ENCODE data around the gene ASXL1. TPM values are rescaled to one million over a fixed set of nuclear protein-coding genes. Genes with fewer than 3 reads are reported as not detected.

The ASXL1 gene
- total RNA-seq, 1 experiment from 2014 or later = 52.2 TPM

- DNase-seq (ENCODE audit: low read depth, low spot score) = no peak
- no peaks in the 10 kb centered on the region for H3K9me2 ChIP-seq (ENCODE audit: insufficient read depth)
- no TSS peak for BruUV-seq (replicated peaks)
- RAD21 ChIA-PET (ENCODE audit: low non-redundant PET in 1 of 2, low total read pairs in 2 of 2, uncharacterized antibody in 2 of 2, unreplicated experiment in 2 of 2) = interaction anchor here in 1 of 2 experiments (0.6 kb wide), 1 partner anchor 291 kb away, joined by 4 read pairs; no protein-coding TSS in a partner anchor
- H3K9ac ChIP-seq (ENCODE audit: low read length) = peak overlapping the region; percentile 58
- H3K36me3 ChIP-seq (ENCODE audit: control insufficient read depth in 1 of 2, insufficient read depth in 2 of 2, low read length in 2 of 2) = no peaks in the 10 kb centered on the region
- H3K27me3 ChIP-seq (ENCODE audit: insufficient read depth, low read length) = no peaks in the 10 kb centered on the region
- no peaks in the 10 kb centered on the region for H4K20me1 ChIP-seq (ENCODE audit: insufficient read depth)
- intact Hi-C loops (cut with micrococcal nuclease) = loop anchor here (2.0 to 5.0 kb wide), 2 partner anchors 126 to 467 kb away; partner anchors contain the start of gene ASXL1
- POLR2A ChIA-PET = interaction anchor here (0.7 kb wide), 1 partner anchor 14 kb away, joined by 3 read pairs; no protein-coding TSS in a partner anchor
- H3K27ac ChIP-seq (ENCODE audit: low read depth, low read length) = peak overlapping the region; percentile 20; the same call in 1 of the 2 replicates
- H3K4me3 ChIP-seq (replicated peaks in 1 of 2; ENCODE audit: low read depth in 1 of 2, low read length in 2 of 2) = peak overlapping the region; percentile 48 to 62
- H3K4me1 ChIP-seq (ENCODE audit: control insufficient read depth in 1 of 2, insufficient read depth in 2 of 2, low read length in 2 of 2) = peaks cover 8 to 31% of the 10 kb centered on the region in 2 experiments
- TF ChIP-seq ZFX (IDR thresholded peaks at IDR 0.05) = no peak
- no peak for TF ChIP-seq RAD21 (IDR thresholded peaks at IDR 0.05; ENCODE audit: low read depth)
- no peak for TF ChIP-seq SIN3A (IDR thresholded peaks at IDR 0.05; ENCODE audit: low read depth)
- TF ChIP-seq JUND (IDR thresholded peaks at IDR 0.05) = no peak
- CTCF ChIA-PET = interaction anchor here (1.0 kb wide), 1 partner anchor 13 kb away, joined by 4 read pairs; no protein-coding TSS in a partner anchor
- peak; percentile 23 for ATAC-seq
- peak overlapping the region; percentile 98 for H3K4me2 ChIP-seq (ENCODE audit: low read length)
- peak overlapping the region; percentile 70 for H2AFZ ChIP-seq (ENCODE audit: low read depth, low read length, poor library complexity, severe bottlenecking)
- no peaks in the 10 kb centered on the region for H3K79me2 ChIP-seq (ENCODE audit: insufficient read depth, low read length)
- H3K9me3 ChIP-seq (ENCODE audit: control insufficient read depth in 1 of 2, insufficient read depth in 1 of 2, low read depth in 1 of 2, low read length in 2 of 2) = no peaks in the 10 kb centered on the region
These were observed 126.3 kb downstream of the ASXL1 start for GRCh38 chr20:32484225-32484957.

- ChIA-PET POLR2A (interaction anchor here (0.6 to 0.7 kb wide), 2 partner anchors 13 to 130 kb away, joined by 3 read pairs; no protein-coding TSS in a partner anchor), RAD21 (ENCODE audit: low non-redundant PET in 1 of 2, low total read pairs in 2 of 2, uncharacterized antibody in 2 of 2, unreplicated experiment in 2 of 2) (interaction anchor here in 1 of 2 experiments (0.6 kb wide), 1 partner anchor 292 kb away, joined by 4 read pairs; no protein-coding TSS in a partner anchor), CTCF (interaction anchor here (1.0 to 1.2 kb wide), 2 partner anchors 12 to 167 kb away, joined by 3 to 4 read pairs; no protein-coding TSS in a partner anchor)
- H3K79me2 ChIP-seq (ENCODE audit: insufficient read depth, low read length) = no peaks in the 10 kb centered on the region
- peak overlapping the region; percentile 70 for H2AFZ ChIP-seq (ENCODE audit: low read depth, low read length, poor library complexity, severe bottlenecking)
- no peaks in the 10 kb centered on the region for H3K27me3 ChIP-seq (ENCODE audit: insufficient read depth, low read length)
- BruUV-seq (replicated peaks) = no TSS peak
- no peaks in the 10 kb centered on the region for H3K9me2 ChIP-seq (ENCODE audit: insufficient read depth)
- TF ChIP-seq CTCF (IDR thresholded peaks at IDR 0.05 in 2 of 3, conservative IDR thresholded peaks at IDR 0.05 in 1 of 3; ENCODE audit: borderline replicate concordance in 1 of 3, insufficient read depth in 1 of 3, low read depth in 2 of 3, low read length in 2 of 3) (peak; percentile 53 to 80 (median 77); a peak in 5 of 6 replicates), MAX (IDR thresholded peaks at IDR 0.05) (peak; percentile 50; the same call in 1 of the 2 replicates), RAD21 (IDR thresholded peaks at IDR 0.05; ENCODE audit: low read depth) (peak; percentile 59), POLR2AphosphoS5 (IDR thresholded peaks at IDR 0.05; ENCODE audit: low read depth, low read length) (no peak)
- peaks cover 8 to 31% of the 10 kb centered on the region in 2 experiments for H3K4me1 ChIP-seq (ENCODE audit: control insufficient read depth in 1 of 2, insufficient read depth in 2 of 2, low read length in 2 of 2)
- H3K27ac ChIP-seq (ENCODE audit: low read depth, low read length) = no peak overlapping the region; the same call in 1 of the 2 replicates
- H3K4me2 ChIP-seq (ENCODE audit: low read length) = peak overlapping the region; percentile 98
- no peaks in the 10 kb centered on the region for H3K36me3 ChIP-seq (ENCODE audit: control insufficient read depth in 1 of 2, insufficient read depth in 2 of 2, low read length in 2 of 2)
- no peaks in the 10 kb centered on the region for H4K20me1 ChIP-seq (ENCODE audit: insufficient read depth)
- peak; percentile 34 for DNase-seq (ENCODE audit: low read depth, low spot score)
- no peaks in the 10 kb centered on the region for H3K9me3 ChIP-seq (ENCODE audit: control insufficient read depth in 1 of 2, insufficient read depth in 1 of 2, low read depth in 1 of 2, low read length in 2 of 2)
- H3K4me3 ChIP-seq (replicated peaks in 1 of 2; ENCODE audit: low read depth in 1 of 2, low read length in 2 of 2) = peak overlapping the region; percentile 48 to 62
- intact Hi-C loops (cut with micrococcal nuclease) = loop anchor here (2.0 to 5.0 kb wide), 2 partner anchors 126 to 468 kb away; partner anchors contain the start of gene ASXL1
- ATAC-seq = peak; percentile 70
- peak overlapping the region; percentile 58; the same call in 1 of the 2 replicates for H3K9ac ChIP-seq (ENCODE audit: low read length)
These were observed 127.0 kb downstream of the ASXL1 start for GRCh38 chr20:32484958-32485769.
